ENCODE results near the gene SULT4A1. TPM values are rescaled to one million over a fixed set of nuclear protein-coding genes. Genes with fewer than 3 reads are reported as not detected.

SULT4A1 gene
- total and polyA plus RNA-seq, 8 donors: 0.12 to 2.2 (median 0.77) TPM; not detected in 4

DNA sequence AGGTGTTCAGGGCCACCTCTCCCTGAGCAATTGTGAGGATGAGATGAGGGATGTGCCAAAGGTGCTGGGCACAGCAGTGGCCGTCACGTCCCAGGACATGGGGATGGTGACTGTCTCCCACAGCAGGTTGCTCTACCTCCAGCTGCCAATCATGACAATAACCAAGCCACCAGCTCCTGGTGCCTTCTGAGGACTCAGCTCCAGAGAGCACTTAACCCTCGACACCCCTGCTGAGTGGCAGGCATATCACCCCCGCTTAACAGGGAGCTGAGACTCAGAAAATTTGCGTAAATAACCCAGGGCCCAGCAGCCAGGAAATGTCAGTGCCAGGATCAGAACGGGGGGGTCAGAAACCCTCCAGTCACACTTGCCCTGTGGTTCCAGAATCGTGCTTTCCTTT, 37.9 kb upstream of the SULT4A1 start:
- Histone ChIP-seq H3K4me1 (no peaks in the 10 kb centered on the region), H3K36me3 (no peaks in the 10 kb centered on the region), H3K27ac (no peak overlapping the region), H3K27me3 (peaks cover 0 to 73% (median 7%) of the 10 kb centered on the region in 3 donors), H3K9me3 (no peaks in the 10 kb centered on the region), H3K4me3 (no peak overlapping the region)
- intact Hi-C loops (cut with DNase I; ENCODE audit: low total_unique reads): no loop called here
- TF ChIP-seq POLR2A (IDR thresholded peaks at IDR 0.05) (no peak), POLR2AphosphoS5 (IDR thresholded peaks at IDR 0.05) (no peak), CTCF (IDR thresholded peaks at IDR 0.05) (no peak), EP300 (IDR thresholded peaks at IDR 0.05) (no peak)
- WGBS, 5 donors: 33 to 58% (median 52%) methylated on average over 7 of the region's 7 CpGs
- DNase-seq: no peak

- WGBS, 5 donors: 37 to 41% (median 39%) methylated on average over 11 to 12 of the region's 12 CpGs
- no peaks in the 10 kb centered on the region for H3K9me3 ChIP-seq
- no peaks in the 10 kb centered on the region for H3K4me1 ChIP-seq
- H3K27ac ChIP-seq: no peak overlapping the region
- H3K4me3 ChIP-seq: no peak overlapping the region
- no peak for DNase-seq
- H3K36me3 ChIP-seq: no peaks in the 10 kb centered on the region
- TF ChIP-seq EP300 (IDR thresholded peaks at IDR 0.05) (no peak), POLR2A (IDR thresholded peaks at IDR 0.05) (no peak), CTCF (IDR thresholded peaks at IDR 0.05) (no peak), POLR2AphosphoS5 (IDR thresholded peaks at IDR 0.05) (no peak)
- H3K27me3 ChIP-seq: peaks cover 0 to 70% (median 19%) of the 10 kb centered on the region in 3 donors
- intact Hi-C loops (cut with DNase I; ENCODE audit: low total_unique reads): no loop called here
Measured at GRCh38 chr22:43897751-43898261, 35.5 kb upstream of the SULT4A1 start.

- 31 to 40% (median 35%) methylated on average over 11 of the region's 11 CpGs for WGBS, 5 donors
- intact Hi-C loops (cut with DNase I; ENCODE audit: low total_unique reads): no loop called here
- no peak for DNase-seq
- peaks cover 10 to 71% (median 34%) of the 10 kb centered on the region in 3 donors for H3K27me3 ChIP-seq
- no peaks in the 10 kb centered on the region for H3K9me3 ChIP-seq
- TF ChIP-seq POLR2A (IDR thresholded peaks at IDR 0.05) (no peak), EP300 (IDR thresholded peaks at IDR 0.05) (no peak), CTCF (IDR thresholded peaks at IDR 0.05) (no peak), POLR2AphosphoS5 (IDR thresholded peaks at IDR 0.05) (no peak)
- no peak overlapping the region for H3K4me3 ChIP-seq
- no peaks in the 10 kb centered on the region for H3K36me3 ChIP-seq
- no peak overlapping the region for H3K27ac ChIP-seq
- H3K4me1 ChIP-seq: peaks cover 9 to 11% (median 9%) of the 10 kb centered on the region in 4 donors
Measured at GRCh38 chr22:43895986-43896645, 33.8 kb upstream of the SULT4A1 start.

GRCh38 chr22:43894122-43894521, 31.8 kb upstream of the SULT4A1 start:
- Histone ChIP-seq H3K4me1 (peaks cover 9 to 16% (median 11%) of the 10 kb centered on the region in 4 donors), H3K36me3 (no peaks in the 10 kb centered on the region), H3K9me3 (no peaks in the 10 kb centered on the region), H3K27me3 (peaks cover 24 to 73% (median 46%) of the 10 kb centered on the region in 3 donors), H3K4me3 (no peak overlapping the region), H3K27ac (no peak overlapping the region)
- whole genome bisulfite sequencing, 5 donors: 69 to 90% (median 87%) methylated on average over 5 of the region's 5 CpGs
- DNase-seq: no peak
- TF ChIP-seq EP300 (IDR thresholded peaks at IDR 0.05) (no peak), POLR2AphosphoS5 (IDR thresholded peaks at IDR 0.05) (no peak), CTCF (IDR thresholded peaks at IDR 0.05) (no peak), POLR2A (IDR thresholded peaks at IDR 0.05) (no peak)
- intact Hi-C loops (cut with DNase I; ENCODE audit: low total_unique reads): no loop called here
